NCI-H524 (cell line): ENCODE measurements around the gene SLC12A3.

Source experiments
- DNase-seq, 2 experiments: peaks; one replicate each; lab custom pipeline; 2025; lab: John Stamatoyannopoulos, UW

Gene SLC12A3

GRCh38 chr16:56864960-56865359 lies at the start of gene SLC12A3:
Gene SLC12A3 (plus strand): TSS chr16:56865207. CDS start chr16:56865236, 29 bp downstream.
- DNase-seq: no peak

GRCh38 chr16:56815721-56816120 lies 49.3 kb upstream of the SLC12A3 start:
- DNase-seq: no peak

GRCh38 chr16:56817056-56817455 lies 48.0 kb upstream of the SLC12A3 start:
- DNase-seq: no peak

GRCh38 chr16:56817938-56818337 lies 47.1 kb upstream of the SLC12A3 start:
- no peak for DNase-seq

- DNase-seq: no peak
These were observed 41.8 kb upstream of the SLC12A3 start for GRCh38 chr16:56823081-56823733.

GRCh38 chr16:56824331-56824730 lies 40.7 kb upstream of the SLC12A3 start:
- peak in 1 of 2 experiments; percentile 14 for DNase-seq

- no peak for DNase-seq
These were observed 40.2 kb upstream of the SLC12A3 start for GRCh38 chr16:56824804-56825203.

- DNase-seq: no peak
These were observed 39.2 kb upstream of the SLC12A3 start for GRCh38 chr16:56825826-56826225.

- no peak for DNase-seq
These were observed 36.4 kb upstream of the SLC12A3 start for GRCh38 chr16:56828647-56829046.

GRCh38 chr16:56830669-56831068 lies 34.3 kb upstream of the SLC12A3 start:
- DNase-seq: no peak

GRCh38 chr16:56832768-56833167 lies 32.2 kb upstream of the SLC12A3 start:
- DNase-seq: no peak

GRCh38 chr16:56833243-56833970 lies 31.6 kb upstream of the SLC12A3 start:
- no peak for DNase-seq

GRCh38 chr16:56835320-56835719 lies 29.7 kb upstream of the SLC12A3 start:
- no peak for DNase-seq

- DNase-seq: no peak
These were observed 28.4 kb upstream of the SLC12A3 start for GRCh38 chr16:56836410-56837230.

- DNase-seq: no peak
These were observed 26.2 kb upstream of the SLC12A3 start for GRCh38 chr16:56838622-56839337.

GRCh38 chr16:56841233-56841632 lies 23.8 kb upstream of the SLC12A3 start:
- DNase-seq: no peak

- no peak for DNase-seq
These were observed 23.3 kb upstream of the SLC12A3 start for GRCh38 chr16:56841659-56842058.

- no peak for DNase-seq
These were observed 22.9 kb upstream of the SLC12A3 start for GRCh38 chr16:56842133-56842532.

- no peak for DNase-seq
These were observed 21.0 kb upstream of the SLC12A3 start for GRCh38 chr16:56844056-56844455.

GRCh38 chr16:56847173-56847910 lies 17.7 kb upstream of the SLC12A3 start:
- DNase-seq: no peak
